GM19043 (cell line): Measurements from ENCODE around the gene GNA12.

Experiments
- ATAC-seq: cut with Tn5 transposase; IDR thresholded peaks from one replicate; pipeline ENCODE4 v1.9.1; 2021; ENCODE audit warnings: low read depth; ENCODE audit not compliant: unreplicated experiment

The GNA12 gene

GRCh38 chr7:2819161-2819953 is 24.8 kb downstream of the GNA12 start:
- ATAC-seq = peak; percentile 39

- no peak for ATAC-seq
These were observed 25.5 kb downstream of the GNA12 start for GRCh38 chr7:2818653-2819052.

GRCh38 chr7:2818121-2818520 is 26.0 kb downstream of the GNA12 start:
- ATAC-seq = no peak

- ATAC-seq = no peak
These were observed 26.7 kb downstream of the GNA12 start for GRCh38 chr7:2817456-2817855.

- ATAC-seq = no peak
These were observed 28.2 kb downstream of the GNA12 start for GRCh38 chr7:2815875-2816245.

GRCh38 chr7:2814946-2815874 is 28.9 kb downstream of the GNA12 start:
- ATAC-seq = no peak

- ATAC-seq = no peak
These were observed 29.7 kb downstream of the GNA12 start for GRCh38 chr7:2814186-2814945.

- no peak for ATAC-seq
These were observed 30.5 kb downstream of the GNA12 start for GRCh38 chr7:2813350-2814185.

- no peak for ATAC-seq
These were observed 31.3 kb downstream of the GNA12 start for GRCh38 chr7:2812831-2813230.

GRCh38 chr7:2812114-2812487 is 32.0 kb downstream of the GNA12 start:
- no peak for ATAC-seq

GRCh38 chr7:2811476-2812113 is 32.5 kb downstream of the GNA12 start:
- ATAC-seq = no peak

- no peak for ATAC-seq
These were observed 33.3 kb downstream of the GNA12 start for GRCh38 chr7:2810682-2811415.

- no peak for ATAC-seq
These were observed 34.0 kb downstream of the GNA12 start for GRCh38 chr7:2809903-2810625.

- ATAC-seq = no peak
These were observed 35.0 kb downstream of the GNA12 start for GRCh38 chr7:2808891-2809665.

- peak; percentile 53 for ATAC-seq
These were observed 36.0 kb downstream of the GNA12 start for GRCh38 chr7:2807845-2808772.

GRCh38 chr7:2807460-2807844 is 36.7 kb downstream of the GNA12 start:
- ATAC-seq = no peak

- no peak for ATAC-seq
These were observed 37.5 kb downstream of the GNA12 start for GRCh38 chr7:2806571-2806970.
